BLaER1 treated with 17β-estradiol and CSF1 and Interleukin-3, amounts not matched to agents 10 nM and 100 nM (cell line): ENCODE measurements around the gene ATP23.

ENCODE experiments used
- H3K27ac ChIP-seq, 11 experiments: shearing (Covaris generic); formaldehyde crosslinking; 2 replicates each; pipeline ENCODE4 v1.8.1; 2022
- H3K27me3 ChIP-seq, 11 experiments: shearing (Covaris generic); formaldehyde crosslinking; 2 replicates each; pipeline ENCODE4 v1.8.1; 2022
- H3K36me3 ChIP-seq, 11 experiments: shearing (Covaris generic); formaldehyde crosslinking; 2 replicates each; pipeline ENCODE4 v1.8.1; 2022
- H3K4me1 ChIP-seq, 10 experiments: shearing (Covaris generic); formaldehyde crosslinking; 2 replicates each; pipeline ENCODE4 v1.8.1; 2022
- H3K4me2 ChIP-seq, 11 experiments: shearing (Covaris generic); formaldehyde crosslinking; 2 replicates each; pipeline ENCODE4 v1.8.1; 2022
- H3K4me3 ChIP-seq, 10 experiments: shearing (Covaris generic); formaldehyde crosslinking; 2 replicates each; pipeline ENCODE4 v1.8.1; 2022
- H3K9ac ChIP-seq, 11 experiments: shearing (Covaris generic); formaldehyde crosslinking; 2 replicates each; pipeline ENCODE4 v1.8.1; 2022
- H3K9me3 ChIP-seq, 11 experiments: shearing (Covaris generic); formaldehyde crosslinking; replicated peaks in 1 of 11; 2 replicates each; pipeline ENCODE4 v1.8.1; 2022
- H4K20me1 ChIP-seq, 11 experiments: shearing (Covaris generic); formaldehyde crosslinking; 2 replicates each; pipeline ENCODE4 v1.8.1; 2022
- Cebpa-rat ChIP-seq, 11 experiments: shearing (Covaris generic); IDR thresholded peaks; 2 replicates each; pipeline ENCODE4 v1.8.1; 2022

ATP23 gene

DNA sequence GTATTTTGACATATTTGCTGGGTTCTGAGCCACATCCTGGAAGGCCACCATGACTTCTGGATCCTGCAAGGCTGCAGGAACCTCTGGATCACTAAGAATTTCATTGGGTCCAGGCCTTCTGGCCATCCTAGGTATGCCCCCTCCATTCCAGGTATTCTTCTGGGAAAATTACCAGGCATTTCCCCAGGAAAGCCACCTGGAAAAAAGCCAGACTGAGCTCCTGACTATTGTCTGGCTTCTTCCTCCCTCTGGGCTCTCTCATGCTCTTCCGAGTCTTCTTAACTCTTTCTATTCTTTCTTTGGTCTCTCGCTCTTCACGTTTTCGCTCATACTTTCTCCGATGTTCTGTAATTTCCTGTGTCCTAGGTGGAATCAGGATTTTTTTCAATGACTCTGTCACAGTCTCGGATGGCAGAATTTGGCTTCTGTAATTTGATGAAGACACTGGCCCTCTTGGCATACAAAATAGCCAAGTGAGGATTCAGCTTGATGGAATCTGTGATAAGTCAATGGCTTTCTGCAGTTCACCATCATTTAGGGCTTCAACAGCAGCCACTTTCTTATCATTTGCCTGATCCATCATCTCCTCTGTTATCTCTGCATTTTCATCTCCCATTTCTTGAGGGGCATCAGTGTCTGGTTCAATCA, 42.6 kb downstream of the ATP23 start:
- no peak for TF ChIP-seq Cebpa-rat (IDR thresholded peaks at IDR 0.05)
- H3K9ac ChIP-seq = no peak overlapping the region
- H3K27ac ChIP-seq = no peak overlapping the region
- H3K36me3 ChIP-seq = no peaks in the 10 kb centered on the region
- no peaks in the 10 kb centered on the region for H4K20me1 ChIP-seq
- no peak overlapping the region for H3K4me3 ChIP-seq
- peaks cover 0 to 10% (median 0%) of the 10 kb centered on the region in 11 experiments; a peak in 5 of 22 replicates for H3K9me3 ChIP-seq
- H3K4me1 ChIP-seq = peaks cover 0 to 16% (median 0%) of the 10 kb centered on the region in 10 experiments; a peak in 4 of 20 replicates
- H3K4me2 ChIP-seq = peak overlapping the region in 3 of 11 experiments; percentile 8 to 37 (median 17); a peak in 1 of 22 replicates
- no peaks in the 10 kb centered on the region for H3K27me3 ChIP-seq

DNA sequence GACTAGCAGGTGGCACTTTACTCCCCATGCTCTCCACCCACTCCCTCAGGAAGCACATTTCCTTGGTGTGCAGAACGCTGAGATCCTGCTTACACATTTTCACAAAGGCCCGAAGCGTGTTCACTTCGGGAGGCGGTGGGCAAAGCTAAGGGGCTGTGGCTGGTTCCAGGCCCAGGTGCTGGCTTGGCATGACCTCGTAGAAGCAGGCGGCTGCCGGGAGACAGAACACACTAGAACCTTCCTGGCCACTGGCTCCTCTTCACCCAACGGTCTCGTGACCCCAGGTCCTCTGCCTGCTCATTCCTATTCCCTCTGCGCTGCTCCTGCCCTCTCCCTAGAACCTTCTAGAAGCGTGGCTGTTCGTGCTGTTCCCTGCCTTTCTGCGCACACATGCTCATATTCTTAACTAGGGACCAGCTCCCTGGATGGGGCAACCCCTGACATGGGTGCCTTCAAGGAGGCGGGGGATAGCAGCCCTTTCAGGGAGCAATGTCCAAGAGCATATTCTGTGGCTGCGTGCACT, 43.3 kb downstream of the ATP23 start:
- no peak for TF ChIP-seq Cebpa-rat (IDR thresholded peaks at IDR 0.05)
- no peaks in the 10 kb centered on the region for H3K27me3 ChIP-seq
- H3K4me2 ChIP-seq = peak overlapping the region in 3 of 11 experiments; percentile 8 to 22 (median 17); a peak in 2 of 22 replicates
- no peaks in the 10 kb centered on the region for H4K20me1 ChIP-seq
- H3K4me1 ChIP-seq = peaks cover 0 to 19% (median 0%) of the 10 kb centered on the region in 10 experiments; a peak in 4 of 20 replicates
- no peak overlapping the region for H3K27ac ChIP-seq
- H3K9me3 ChIP-seq = peaks cover 0 to 9% (median 0%) of the 10 kb centered on the region in 11 experiments; a peak in 1 of 22 replicates
- no peaks in the 10 kb centered on the region for H3K36me3 ChIP-seq
- no peak overlapping the region for H3K9ac ChIP-seq
- H3K4me3 ChIP-seq = no peak overlapping the region

DNA sequence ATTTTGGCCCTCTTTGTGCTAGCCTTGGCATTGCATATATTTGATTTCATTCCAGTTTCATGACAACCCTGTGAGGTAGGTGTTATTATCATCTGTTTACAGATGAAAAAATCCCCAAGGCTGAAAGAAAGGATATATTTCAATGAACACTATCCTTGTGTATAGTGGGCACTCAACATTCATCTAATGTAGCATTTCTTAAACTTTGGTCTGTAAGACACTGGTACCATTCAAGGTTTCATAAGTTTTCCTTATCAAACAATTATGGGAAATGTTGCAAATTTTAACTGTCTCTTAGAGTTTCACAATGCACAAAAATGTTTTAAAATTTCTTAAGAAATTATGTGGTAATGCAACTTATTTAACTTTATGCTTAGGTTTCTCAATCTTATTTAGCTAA, 44.3 kb downstream of the ATP23 start:
- Histone ChIP-seq H3K4me1 (peaks cover 0 to 27% (median 0%) of the 10 kb centered on the region in 10 experiments; a peak in 4 of 20 replicates), H3K27ac (no peak overlapping the region), H3K36me3 (no peaks in the 10 kb centered on the region), H3K4me3 (no peak overlapping the region), H4K20me1 (no peaks in the 10 kb centered on the region), H3K9ac (no peak overlapping the region), H3K4me2 (no peak overlapping the region), H3K9me3 (peaks cover 0 to 10% (median 0%) of the 10 kb centered on the region in 11 experiments; a peak in 3 of 22 replicates), H3K27me3 (no peaks in the 10 kb centered on the region)
- no peak for TF ChIP-seq Cebpa-rat (IDR thresholded peaks at IDR 0.05)

DNA sequence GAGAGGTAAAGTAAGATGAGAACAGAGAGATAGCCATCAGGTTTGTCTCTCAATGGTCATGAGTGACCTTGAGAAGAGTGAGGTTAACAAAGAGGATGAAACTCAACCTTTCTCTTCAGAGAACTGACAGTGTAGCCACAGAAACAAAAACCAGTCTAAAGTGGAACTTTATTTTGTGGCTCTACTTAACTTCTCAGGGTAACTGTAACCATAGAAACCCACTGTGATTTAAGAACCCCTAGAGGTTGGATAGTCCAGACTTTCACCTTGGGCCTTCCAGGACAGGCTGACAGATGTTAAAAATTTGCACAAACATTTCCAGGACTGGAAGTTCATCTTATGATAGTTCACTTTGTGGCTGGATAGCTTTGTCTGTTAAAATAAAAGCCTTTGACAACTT, 48.5 kb downstream of the ATP23 start:
- no peak for TF ChIP-seq Cebpa-rat (IDR thresholded peaks at IDR 0.05)
- Histone ChIP-seq H3K4me3 (no peak overlapping the region), H3K9me3 (peaks cover 8 to 28% (median 15%) of the 10 kb centered on the region in 11 experiments; a peak in 18 of 22 replicates), H3K27me3 (no peaks in the 10 kb centered on the region), H3K4me1 (peaks cover 0 to 37% (median 0%) of the 10 kb centered on the region in 10 experiments; a peak in 6 of 20 replicates), H3K4me2 (peak overlapping the region in 2 of 11 experiments; percentile 7 to 16; a peak in 1 of 22 replicates), H3K9ac (no peak overlapping the region), H3K36me3 (no peaks in the 10 kb centered on the region), H4K20me1 (no peaks in the 10 kb centered on the region), H3K27ac (no peak overlapping the region)

DNA sequence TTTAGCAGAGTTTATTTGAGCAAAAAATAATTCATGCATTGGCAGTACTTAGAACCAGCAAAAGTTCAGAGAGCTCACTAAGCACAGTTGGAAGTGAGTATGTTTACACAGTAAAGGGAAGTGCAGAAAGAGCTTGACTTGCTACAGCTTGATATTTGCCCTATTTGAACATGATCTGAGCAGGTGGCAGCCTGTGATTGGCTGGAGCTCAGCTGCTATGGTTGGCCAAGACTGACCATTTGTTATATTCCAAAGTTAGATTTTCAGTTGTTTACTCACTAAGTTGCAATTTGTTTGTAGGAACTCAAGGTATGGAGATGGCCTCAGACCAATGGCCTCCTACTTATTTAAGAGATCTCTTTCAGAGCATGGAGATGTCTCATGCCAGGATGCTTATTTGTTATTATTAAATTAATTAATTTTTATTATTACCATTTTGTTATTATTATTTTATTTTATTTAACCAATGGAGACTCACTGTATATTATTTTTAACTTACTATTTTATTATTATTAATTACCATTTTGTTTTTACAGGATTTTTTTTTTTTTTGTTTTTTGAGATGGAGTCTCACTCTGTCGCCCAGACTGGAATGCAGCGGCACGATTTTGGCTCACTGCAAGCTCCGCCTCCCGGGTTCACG, 49.0 kb downstream of the ATP23 start:
- no peaks in the 10 kb centered on the region for H4K20me1 ChIP-seq
- no peak overlapping the region for H3K4me3 ChIP-seq
- no peak overlapping the region for H3K27ac ChIP-seq
- H3K36me3 ChIP-seq = no peaks in the 10 kb centered on the region
- H3K27me3 ChIP-seq = no peaks in the 10 kb centered on the region
- H3K4me2 ChIP-seq = no peak overlapping the region
- peaks cover 11 to 33% (median 18%) of the 10 kb centered on the region in 11 experiments; a peak in 21 of 22 replicates for H3K9me3 ChIP-seq
- H3K4me1 ChIP-seq = peaks cover 0 to 36% (median 0%) of the 10 kb centered on the region in 10 experiments; a peak in 5 of 20 replicates
- no peak overlapping the region for H3K9ac ChIP-seq
- TF ChIP-seq Cebpa-rat (IDR thresholded peaks at IDR 0.05) = no peak

DNA sequence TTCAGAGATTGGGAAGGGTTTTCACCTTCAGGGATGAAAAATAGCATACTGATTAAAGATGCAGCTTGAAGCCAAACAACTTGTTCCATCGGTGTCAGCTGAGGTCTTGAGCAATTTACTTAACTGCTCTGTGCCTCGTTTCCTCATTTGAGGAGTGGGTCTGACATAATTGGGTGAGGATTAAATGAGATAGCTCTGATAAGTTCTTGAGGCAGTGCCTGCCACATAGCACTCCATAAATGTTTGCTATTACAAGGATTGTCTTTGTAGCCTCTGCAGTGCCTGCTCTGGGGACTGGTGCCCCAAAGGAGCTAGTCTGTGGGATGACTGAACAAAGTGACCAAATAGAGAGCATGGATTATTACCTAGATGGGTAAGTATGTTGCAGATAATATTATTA, 50.6 kb downstream of the ATP23 start:
- no peak overlapping the region for H3K27ac ChIP-seq
- no peak overlapping the region for H3K4me3 ChIP-seq
- H3K4me1 ChIP-seq = peaks cover 0 to 36% (median 0%) of the 10 kb centered on the region in 10 experiments; a peak in 5 of 20 replicates
- 0 out of 22 replicates have a peak overlapping the region, but pooled peaks of 1 of the 11 experiments have one; percentile 8 for H3K4me2 ChIP-seq
- H3K9ac ChIP-seq = no peak overlapping the region
- H4K20me1 ChIP-seq = no peaks in the 10 kb centered on the region
- H3K27me3 ChIP-seq = no peaks in the 10 kb centered on the region
- peaks cover 0 to 3% (median 0%) of the 10 kb centered on the region in 11 experiments; a peak in 2 of 22 replicates for H3K36me3 ChIP-seq
- peaks cover 22 to 41% (median 35%) of the 10 kb centered on the region in 11 experiments for H3K9me3 ChIP-seq
- TF ChIP-seq Cebpa-rat (IDR thresholded peaks at IDR 0.05) = no peak

DNA sequence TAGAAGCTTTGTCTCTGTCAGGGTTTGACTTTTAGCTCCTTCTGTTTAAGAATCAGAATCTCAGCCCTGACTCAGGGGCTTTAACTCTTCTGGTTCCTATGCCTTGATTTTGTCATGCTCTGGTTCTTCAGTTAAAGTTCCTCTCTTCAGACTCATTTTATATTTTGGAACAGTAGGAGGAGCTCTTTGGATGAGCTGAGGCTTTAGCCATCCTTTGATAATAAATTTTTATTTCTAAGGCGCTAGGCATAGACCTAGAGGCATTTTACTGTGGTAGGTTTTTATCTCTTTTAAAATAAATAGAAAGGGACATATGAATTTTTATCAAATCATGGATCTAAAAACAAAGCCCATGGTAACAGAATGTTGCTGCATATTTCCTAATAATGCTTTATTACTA, 51.7 kb downstream of the ATP23 start:
- H3K4me1 ChIP-seq = peaks cover 0 to 36% (median 0%) of the 10 kb centered on the region in 10 experiments; a peak in 5 of 20 replicates
- H3K27me3 ChIP-seq = no peaks in the 10 kb centered on the region
- H4K20me1 ChIP-seq = no peaks in the 10 kb centered on the region
- no peak for TF ChIP-seq Cebpa-rat (IDR thresholded peaks at IDR 0.05)
- peak overlapping the region in 1 of 11 experiments; percentile 13; a peak in 1 of 22 replicates for H3K4me2 ChIP-seq
- H3K9me3 ChIP-seq = peaks cover 32 to 51% (median 45%) of the 10 kb centered on the region in 11 experiments
- H3K4me3 ChIP-seq = no peak overlapping the region
- peaks cover 0 to 8% (median 0%) of the 10 kb centered on the region in 11 experiments; a peak in 3 of 22 replicates for H3K36me3 ChIP-seq
- no peak overlapping the region for H3K9ac ChIP-seq
- no peak overlapping the region for H3K27ac ChIP-seq

DNA sequence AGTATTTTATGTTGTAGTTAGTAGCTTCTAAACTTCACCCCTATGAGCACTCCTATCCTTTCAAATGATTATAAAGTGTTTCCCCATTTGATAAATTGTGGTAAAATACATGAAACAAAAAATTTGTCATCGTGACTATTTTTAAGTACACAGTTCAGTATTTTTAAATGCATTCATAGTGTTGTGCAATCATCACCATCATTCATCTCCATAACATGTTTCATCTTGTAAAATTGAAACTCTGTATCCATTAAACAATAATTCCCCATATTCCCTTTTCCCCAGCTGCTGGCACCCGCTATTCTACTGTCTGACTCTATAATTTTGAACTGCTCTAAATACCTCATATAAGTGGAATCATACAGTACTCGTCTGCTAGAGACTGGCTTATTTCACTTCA, 52.5 kb downstream of the ATP23 start:
- Histone ChIP-seq H3K36me3 (peaks cover 0 to 8% (median 0%) of the 10 kb centered on the region in 11 experiments; a peak in 3 of 22 replicates), H3K27ac (peak overlapping the region in 2 of 11 experiments; percentile 10 to 25; a peak in 3 of 22 replicates), H3K9ac (no peak overlapping the region), H3K4me2 (peak overlapping the region in 4 of 11 experiments; percentile 5 to 38 (median 16); a peak in 7 of 22 replicates), H4K20me1 (no peaks in the 10 kb centered on the region), H3K4me1 (peaks cover 0 to 36% (median 0%) of the 10 kb centered on the region in 10 experiments; a peak in 5 of 20 replicates), H3K9me3 (peaks cover 40 to 59% (median 53%) of the 10 kb centered on the region in 11 experiments), H3K4me3 (no peak overlapping the region), H3K27me3 (no peaks in the 10 kb centered on the region)
- peak in 3 of 11 experiments; percentile 15 to 60 (median 35); a peak in 3 of 22 replicates for TF ChIP-seq Cebpa-rat (IDR thresholded peaks at IDR 0.05)

DNA sequence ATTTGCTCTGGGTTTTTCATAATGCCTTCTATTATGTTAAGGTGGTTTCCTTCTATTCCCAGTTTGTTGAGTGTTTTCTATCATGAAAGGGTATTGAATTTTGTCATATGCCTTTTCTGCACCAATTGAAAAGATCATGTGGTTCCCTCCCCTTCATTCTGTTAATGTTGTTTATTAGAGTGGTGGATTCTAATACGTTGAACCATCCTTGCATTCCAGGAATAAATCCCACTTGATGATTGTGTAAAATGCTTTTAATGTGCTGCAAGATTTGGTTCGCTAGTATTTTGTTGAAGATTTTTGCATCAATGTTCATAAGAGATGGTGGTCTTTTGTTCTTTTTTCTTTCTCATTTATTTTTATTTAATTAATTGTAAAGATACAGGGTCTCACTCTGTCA, 55.2 kb downstream of the ATP23 start:
- no peak overlapping the region for H3K4me2 ChIP-seq
- peaks cover 54 to 75% (median 70%) of the 10 kb centered on the region in 11 experiments for H3K9me3 ChIP-seq
- no peak for TF ChIP-seq Cebpa-rat (IDR thresholded peaks at IDR 0.05)
- no peaks in the 10 kb centered on the region for H4K20me1 ChIP-seq
- H3K27ac ChIP-seq = no peak overlapping the region
- peaks cover 0 to 25% (median 0%) of the 10 kb centered on the region in 10 experiments; a peak in 5 of 20 replicates for H3K4me1 ChIP-seq
- no peak overlapping the region for H3K4me3 ChIP-seq
- no peak overlapping the region for H3K9ac ChIP-seq
- H3K27me3 ChIP-seq = no peaks in the 10 kb centered on the region
- H3K36me3 ChIP-seq = peaks cover 0 to 8% (median 0%) of the 10 kb centered on the region in 11 experiments; a peak in 4 of 22 replicates
